ENCODE measurements around the gene LPP. TPM values are rescaled to one million over a fixed set of nuclear protein-coding genes. Genes with fewer than 3 reads are reported as not detected.

The LPP gene
- polyA plus RNA-seq, 1 experiment, result 60.0 TPM

DNA sequence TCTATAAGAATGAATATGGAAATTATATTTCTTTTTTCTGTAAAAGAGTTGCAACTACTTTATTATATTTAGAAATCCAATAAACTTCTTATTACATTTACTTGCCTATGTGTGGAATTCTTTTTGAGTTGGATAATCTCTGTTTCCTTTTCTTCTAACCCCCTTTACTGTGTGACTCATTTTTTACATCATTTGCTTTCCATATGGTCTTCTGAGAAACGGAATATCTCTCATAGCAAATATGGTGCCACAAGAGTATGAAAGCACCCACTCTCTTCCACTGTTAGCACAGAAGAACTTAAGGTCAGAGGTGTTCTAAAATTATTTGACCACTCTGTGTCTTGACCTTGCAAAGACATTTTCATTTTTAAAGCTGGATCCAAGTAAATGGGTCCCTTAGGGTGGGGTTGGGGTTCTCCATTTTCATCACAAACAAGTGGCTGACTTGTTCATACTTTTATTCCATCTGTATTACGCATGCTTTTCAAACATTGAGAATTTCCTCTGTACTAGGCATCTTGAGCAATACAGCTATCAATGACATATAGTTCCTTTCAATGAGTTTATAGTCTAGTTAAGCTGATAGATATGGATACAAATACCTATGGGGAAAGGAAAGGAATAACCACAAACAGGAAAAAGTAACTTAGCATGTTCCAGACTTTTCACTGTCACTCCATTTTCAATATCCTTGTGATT is 736.8 kb downstream of the LPP start:
- DNase-seq (ENCODE audit: low read depth), result peak; percentile 47
- H3K4me3 ChIP-seq (ENCODE audit: low read depth, low read length), result no peak overlapping the region
- no peaks in the 10 kb centered on the region for H3K27me3 ChIP-seq (ENCODE audit: control insufficient read depth, insufficient read depth, low read length)
- POLR2A ChIA-PET, result interaction anchor here (0.6 kb wide), 1 partner anchor 9 kb away, joined by 3 read pairs; no protein-coding TSS in a partner anchor
- TF ChIP-seq, protein P1, sequence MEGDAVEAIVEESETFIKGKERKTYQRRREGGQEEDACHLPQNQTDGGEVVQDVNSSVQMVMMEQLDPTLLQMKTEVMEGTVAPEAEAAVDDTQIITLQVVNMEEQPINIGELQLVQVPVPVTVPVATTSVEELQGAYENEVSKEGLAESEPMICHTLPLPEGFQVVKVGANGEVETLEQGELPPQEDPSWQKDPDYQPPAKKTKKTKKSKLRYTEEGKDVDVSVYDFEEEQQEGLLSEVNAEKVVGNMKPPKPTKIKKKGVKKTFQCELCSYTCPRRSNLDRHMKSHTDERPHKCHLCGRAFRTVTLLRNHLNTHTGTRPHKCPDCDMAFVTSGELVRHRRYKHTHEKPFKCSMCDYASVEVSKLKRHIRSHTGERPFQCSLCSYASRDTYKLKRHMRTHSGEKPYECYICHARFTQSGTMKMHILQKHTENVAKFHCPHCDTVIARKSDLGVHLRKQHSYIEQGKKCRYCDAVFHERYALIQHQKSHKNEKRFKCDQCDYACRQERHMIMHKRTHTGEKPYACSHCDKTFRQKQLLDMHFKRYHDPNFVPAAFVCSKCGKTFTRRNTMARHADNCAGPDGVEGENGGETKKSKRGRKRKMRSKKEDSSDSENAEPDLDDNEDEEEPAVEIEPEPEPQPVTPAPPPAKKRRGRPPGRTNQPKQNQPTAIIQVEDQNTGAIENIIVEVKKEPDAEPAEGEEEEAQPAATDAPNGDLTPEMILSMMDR (IDR thresholded peaks at IDR 0.05; ENCODE audit: insufficient read depth, low read depth, low read length), result no peak
- CTCF ChIA-PET, result interaction anchor here (0.8 kb wide), 1 partner anchor 1142 kb away, joined by 4 read pairs; no protein-coding TSS in a partner anchor
- H3K36me3 ChIP-seq (ENCODE audit: control insufficient read depth, insufficient read depth, low read length), result no peaks in the 10 kb centered on the region

DNA sequence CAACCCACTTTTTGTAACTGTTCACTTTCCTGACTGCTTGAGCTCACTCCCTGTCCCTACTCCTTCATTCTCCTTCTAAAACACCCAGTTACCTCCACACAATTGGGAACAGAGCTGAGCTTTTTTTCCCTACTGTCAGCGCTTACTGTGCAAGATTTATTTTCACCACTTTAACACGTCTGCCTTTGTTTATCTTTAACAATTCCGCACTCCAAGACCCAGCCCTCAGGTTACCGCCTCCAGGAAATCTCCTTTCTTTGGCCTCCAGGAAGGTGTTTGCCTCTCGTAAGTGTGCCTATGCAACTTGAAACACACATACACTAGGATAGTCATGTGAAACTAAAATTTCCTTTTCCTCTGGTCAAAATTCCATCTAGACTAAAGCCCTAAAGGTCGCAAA is 745.9 kb downstream of the LPP start:
- POLR2A ChIA-PET, result no interaction called here
- no peak overlapping the region for H3K4me3 ChIP-seq (ENCODE audit: low read depth, low read length)
- no peaks in the 10 kb centered on the region for H3K27me3 ChIP-seq (ENCODE audit: control insufficient read depth, insufficient read depth, low read length)
- TF ChIP-seq, protein P1 (IDR thresholded peaks at IDR 0.05; ENCODE audit: insufficient read depth, low read depth, low read length), result no peak
- CTCF ChIA-PET, result interaction anchor here (1.7 kb wide), 1 partner anchor 12 kb away, joined by 4 read pairs; no protein-coding TSS in a partner anchor
- no peak for DNase-seq (ENCODE audit: low read depth)
- no peaks in the 10 kb centered on the region; the same call in 1 of the 2 replicates for H3K36me3 ChIP-seq (ENCODE audit: control insufficient read depth, insufficient read depth, low read length)

DNA sequence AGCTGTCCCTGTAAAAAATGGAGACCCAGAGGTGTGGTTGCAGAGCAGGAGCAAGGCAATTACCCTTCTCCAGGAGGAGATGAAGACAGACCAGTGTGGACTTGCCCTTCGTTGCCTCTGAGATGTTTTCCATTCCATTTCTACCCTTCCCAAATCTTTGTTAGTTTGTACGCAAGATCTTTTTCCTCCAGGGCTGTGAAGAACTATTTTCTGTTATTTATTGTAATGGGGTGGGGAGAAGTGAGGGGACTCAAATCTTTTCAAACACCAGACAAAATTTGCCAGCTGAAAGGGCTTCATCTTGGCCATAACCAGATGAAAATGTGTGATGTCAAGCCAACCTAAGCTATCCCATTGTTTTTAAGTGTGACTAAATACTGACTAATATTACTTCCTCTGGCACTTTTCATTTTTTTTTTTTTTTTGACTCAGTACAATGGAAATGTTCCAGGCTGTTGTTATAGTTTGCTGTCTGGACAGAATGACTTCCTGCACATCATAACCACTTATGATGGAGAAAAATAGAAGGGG is 746.5 kb downstream of the LPP start:
- ChIA-PET CTCF (interaction anchor here (1.0 to 1.7 kb wide), 3 partner anchors 11 to 1160 kb away, joined by 3 to 4 read pairs (median 4); no protein-coding TSS in a partner anchor), POLR2A (no interaction called here)
- Histone ChIP-seq H3K27me3 (ENCODE audit: control insufficient read depth, insufficient read depth, low read length) (no peaks in the 10 kb centered on the region), H3K36me3 (ENCODE audit: control insufficient read depth, insufficient read depth, low read length) (no peaks in the 10 kb centered on the region; the same call in 1 of the 2 replicates), H3K4me3 (ENCODE audit: low read depth, low read length) (no peak overlapping the region)
- TF ChIP-seq, protein P1 (IDR thresholded peaks at IDR 0.05; ENCODE audit: insufficient read depth, low read depth, low read length), result no peak
- peak; percentile 53 for DNase-seq (ENCODE audit: low read depth)

DNA sequence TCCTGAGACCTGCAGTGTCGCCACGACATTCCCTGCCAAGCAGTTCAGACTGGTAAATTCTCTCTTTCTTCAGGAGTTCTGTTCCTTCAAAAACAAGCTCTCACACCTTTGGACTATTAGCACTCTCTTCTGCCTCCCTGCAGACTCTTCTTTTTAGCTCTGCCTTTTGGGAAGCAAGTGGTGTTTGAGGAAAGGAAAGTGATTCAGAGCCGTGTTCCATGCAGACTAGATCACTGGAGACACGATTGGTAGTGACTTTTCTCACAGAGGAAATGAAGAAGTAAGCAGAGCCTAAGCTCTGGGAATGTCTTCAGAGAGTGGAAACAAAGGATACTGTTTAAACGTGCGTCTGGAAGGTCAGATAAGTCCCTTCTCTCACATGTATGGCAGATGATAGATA is 747.2 kb downstream of the LPP start:
- CTCF ChIA-PET, result interaction anchor here (0.7 to 1.7 kb wide), 4 partner anchors 11 to 1161 kb away, joined by 3 to 4 read pairs (median 4); no protein-coding TSS in a partner anchor
- H3K27me3 ChIP-seq (ENCODE audit: control insufficient read depth, insufficient read depth, low read length), result no peaks in the 10 kb centered on the region
- no peak for DNase-seq (ENCODE audit: low read depth)
- TF ChIP-seq, protein P1 (IDR thresholded peaks at IDR 0.05; ENCODE audit: insufficient read depth, low read depth, low read length), result no peak
- no peaks in the 10 kb centered on the region; the same call in 1 of the 2 replicates for H3K36me3 ChIP-seq (ENCODE audit: control insufficient read depth, insufficient read depth, low read length)
- POLR2A ChIA-PET, result no interaction called here
- H3K4me3 ChIP-seq (ENCODE audit: low read depth, low read length), result no peak overlapping the region

DNA sequence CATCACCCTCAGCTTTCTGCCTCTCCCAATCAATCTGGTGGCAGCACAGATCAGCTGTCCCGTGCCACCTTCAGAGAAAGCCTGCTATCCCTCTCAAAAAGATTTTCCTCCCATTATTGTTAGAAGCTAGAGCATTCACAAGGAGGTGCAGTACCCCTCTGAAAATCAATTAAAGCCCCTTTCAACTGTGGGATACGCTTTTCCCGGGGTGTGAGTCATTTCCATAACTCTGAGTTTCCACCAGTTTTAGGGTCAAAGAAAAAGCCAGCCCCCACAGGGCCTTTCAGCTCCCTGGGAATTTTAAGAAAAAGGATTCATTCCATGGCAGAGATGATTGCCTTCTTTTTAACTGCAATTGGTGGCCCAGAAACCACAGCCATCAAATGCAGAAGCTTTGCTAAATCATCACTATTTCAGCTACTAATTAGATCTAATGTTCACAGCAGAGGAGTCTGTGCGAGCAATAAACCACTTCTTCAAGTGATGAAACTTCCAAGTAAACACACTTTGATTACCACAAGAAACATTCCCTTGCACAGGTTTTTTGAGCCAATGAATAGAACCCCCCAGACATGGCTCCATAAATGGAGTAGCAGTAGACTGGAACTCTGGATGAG is 747.8 kb downstream of the LPP start:
- ChIA-PET CTCF (interaction anchor here (0.7 to 1.7 kb wide), 4 partner anchors 10 to 1161 kb away, joined by 3 to 4 read pairs (median 4); no protein-coding TSS in a partner anchor), POLR2A (no interaction called here)
- no peak overlapping the region for H3K4me3 ChIP-seq (ENCODE audit: low read depth, low read length)
- DNase-seq (ENCODE audit: low read depth), result no peak
- no peaks in the 10 kb centered on the region for H3K27me3 ChIP-seq (ENCODE audit: control insufficient read depth, insufficient read depth, low read length)
- TF ChIP-seq, protein P1 (IDR thresholded peaks at IDR 0.05; ENCODE audit: insufficient read depth, low read depth, low read length), result no peak
- no peaks in the 10 kb centered on the region for H3K36me3 ChIP-seq (ENCODE audit: control insufficient read depth, insufficient read depth, low read length)
